ENCODE data around the gene FRMPD3.

FRMPD3 gene

DNA sequence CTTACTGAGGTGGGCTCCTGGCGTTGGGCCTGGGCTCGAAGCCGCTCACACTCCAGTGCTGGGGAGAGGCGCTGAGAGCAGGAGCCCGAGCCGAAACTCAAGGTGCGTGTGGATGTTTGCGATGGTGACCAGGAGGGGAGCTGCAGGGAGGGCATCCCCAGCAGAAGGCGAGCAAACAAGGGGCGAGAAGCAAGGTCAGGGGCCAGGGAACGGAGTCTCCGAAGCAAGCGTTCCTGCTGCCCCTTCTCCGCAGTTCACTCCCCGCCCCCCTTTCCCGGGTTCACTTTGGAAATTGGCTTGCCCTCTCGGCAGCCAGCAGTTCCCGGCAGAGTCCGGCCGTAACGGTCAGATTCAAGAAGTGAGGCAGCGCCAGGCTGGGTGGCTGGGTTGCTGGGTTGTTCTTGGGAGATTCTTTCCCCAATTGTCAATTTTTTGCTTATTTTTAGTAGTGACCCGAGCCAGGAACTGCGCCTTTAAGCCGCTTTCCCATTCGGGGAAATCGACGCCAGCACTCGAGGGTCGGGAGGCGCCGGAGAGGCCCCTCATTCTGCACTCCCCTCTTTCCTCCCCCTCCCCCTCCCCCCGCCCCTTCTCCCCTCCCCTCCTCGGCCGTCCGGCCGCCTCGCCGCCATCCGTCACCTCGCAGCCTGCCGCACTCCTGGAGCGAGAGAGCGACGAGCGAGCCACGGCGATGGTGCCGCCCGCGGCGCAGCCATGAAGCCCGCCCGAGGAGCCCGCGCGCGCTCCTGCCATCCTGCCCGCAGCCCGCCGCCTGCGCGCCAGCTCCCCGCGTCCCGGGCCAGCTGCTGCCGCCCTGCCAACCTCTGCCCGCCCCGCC, at the start of gene FRMPD3:
FRMPD3 (plus strand) TSS at position 655 of the 838 bp plus-strand sequence. CDS start 76,937 bp downstream, outside the sequence.
- no CpG with 5 or more reads among the region's 69 CpGs for WGBS (ENCODE audit: insufficient coverage, insufficient read length)
- DNase-seq (ENCODE audit: low read depth, low spot score), result no peak
- Histone ChIP-seq H3K27ac (ENCODE audit: low read length) (no peak within 1 kb of the TSS), H3K27me3 (ENCODE audit: control insufficient read depth, insufficient read depth, low read length) (peaks cover 6% of the 10 kb centered on the region), H3K9me3 (ENCODE audit: control insufficient read depth, insufficient read depth, low read length) (no peaks in the 10 kb centered on the region), H3K4me3 (ENCODE audit: low read length) (peak within 1 kb of the TSS; percentile 38; the same call in 1 of the 2 replicates), H3K36me3 (ENCODE audit: control insufficient read depth, insufficient read depth, low read length) (no peaks in the 10 kb centered on the region), H3K4me1 (ENCODE audit: control insufficient read depth, insufficient read depth, low read length) (peaks cover 7% of the 10 kb centered on the region; the same call in 1 of the 2 replicates)

- Histone ChIP-seq H3K4me1 (ENCODE audit: control insufficient read depth, insufficient read depth, low read length) (no peaks in the 10 kb centered on the region), H3K36me3 (ENCODE audit: control insufficient read depth, insufficient read depth, low read length) (no peaks in the 10 kb centered on the region), H3K27me3 (ENCODE audit: control insufficient read depth, insufficient read depth, low read length) (no peaks in the 10 kb centered on the region), H3K4me3 (ENCODE audit: low read length) (no peak overlapping the region), H3K27ac (ENCODE audit: low read length) (no peak overlapping the region), H3K9me3 (ENCODE audit: control insufficient read depth, insufficient read depth, low read length) (no peaks in the 10 kb centered on the region)
- no CpG with 5 or more reads among the region's 2 CpGs for WGBS (ENCODE audit: insufficient coverage, insufficient read length)
- DNase-seq (ENCODE audit: low read depth, low spot score), result no peak
Observed at GRCh38 chrX:107420571-107420970, 28.9 kb upstream of the FRMPD3 start.

- Histone ChIP-seq H3K36me3 (ENCODE audit: control insufficient read depth, insufficient read depth, low read length) (no peaks in the 10 kb centered on the region), H3K27ac (ENCODE audit: low read length) (no peak overlapping the region), H3K4me1 (ENCODE audit: control insufficient read depth, insufficient read depth, low read length) (no peaks in the 10 kb centered on the region), H3K27me3 (ENCODE audit: control insufficient read depth, insufficient read depth, low read length) (no peaks in the 10 kb centered on the region), H3K4me3 (ENCODE audit: low read length) (no peak overlapping the region), H3K9me3 (ENCODE audit: control insufficient read depth, insufficient read depth, low read length) (no peaks in the 10 kb centered on the region)
- WGBS (ENCODE audit: insufficient coverage, insufficient read length), result no CpG with 5 or more reads among the region's 3 CpGs
- no peak for DNase-seq (ENCODE audit: low read depth, low spot score)
Observed at GRCh38 chrX:107421337-107421861, 28.1 kb upstream of the FRMPD3 start.

GRCh38 chrX:107429090-107429489, 20.4 kb upstream of the FRMPD3 start:
- H3K9me3 ChIP-seq (ENCODE audit: control insufficient read depth, insufficient read depth, low read length), result no peaks in the 10 kb centered on the region
- WGBS (ENCODE audit: insufficient coverage, insufficient read length), result no CpG with 5 or more reads among the region's 6 CpGs
- H3K27ac ChIP-seq (ENCODE audit: low read length), result no peak overlapping the region
- no peaks in the 10 kb centered on the region for H3K36me3 ChIP-seq (ENCODE audit: control insufficient read depth, insufficient read depth, low read length)
- H3K27me3 ChIP-seq (ENCODE audit: control insufficient read depth, insufficient read depth, low read length), result no peaks in the 10 kb centered on the region
- no peak for DNase-seq (ENCODE audit: low read depth, low spot score)
- H3K4me1 ChIP-seq (ENCODE audit: control insufficient read depth, insufficient read depth, low read length), result no peaks in the 10 kb centered on the region
- H3K4me3 ChIP-seq (ENCODE audit: low read length), result no peak overlapping the region

DNA sequence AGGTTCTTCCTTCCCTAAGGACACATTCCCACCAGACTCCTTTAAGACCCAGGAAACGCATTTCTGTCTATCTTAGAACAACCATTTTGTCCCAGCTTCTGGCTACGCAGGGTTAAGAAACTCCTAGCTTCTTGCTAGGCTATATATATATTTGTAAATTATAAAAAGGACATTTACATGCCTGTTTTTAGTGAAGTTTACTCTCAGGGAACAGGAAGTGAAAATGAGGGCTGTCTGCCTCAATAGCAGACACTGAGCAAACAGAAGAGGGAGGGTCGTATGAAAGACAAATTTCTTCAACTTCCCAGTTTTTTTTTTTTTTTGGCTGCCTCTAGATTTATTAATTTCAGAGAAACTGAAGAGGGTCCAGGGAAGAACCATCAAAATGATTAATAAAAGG, 9.3 kb upstream of the FRMPD3 start:
- H3K4me3 ChIP-seq (ENCODE audit: low read length), result no peak overlapping the region
- H3K9me3 ChIP-seq (ENCODE audit: control insufficient read depth, insufficient read depth, low read length), result no peaks in the 10 kb centered on the region
- H3K36me3 ChIP-seq (ENCODE audit: control insufficient read depth, insufficient read depth, low read length), result no peaks in the 10 kb centered on the region
- DNase-seq (ENCODE audit: low read depth, low spot score), result no peak
- no peak overlapping the region for H3K27ac ChIP-seq (ENCODE audit: low read length)
- 0 out of 2 replicates have a peak, but pooled peaks cover 1% of the 10 kb centered on the region for H3K4me1 ChIP-seq (ENCODE audit: control insufficient read depth, insufficient read depth, low read length)
- no CpG with 5 or more reads among the region's 3 CpGs for WGBS (ENCODE audit: insufficient coverage, insufficient read length)
- no peaks in the 10 kb centered on the region for H3K27me3 ChIP-seq (ENCODE audit: control insufficient read depth, insufficient read depth, low read length)

DNA sequence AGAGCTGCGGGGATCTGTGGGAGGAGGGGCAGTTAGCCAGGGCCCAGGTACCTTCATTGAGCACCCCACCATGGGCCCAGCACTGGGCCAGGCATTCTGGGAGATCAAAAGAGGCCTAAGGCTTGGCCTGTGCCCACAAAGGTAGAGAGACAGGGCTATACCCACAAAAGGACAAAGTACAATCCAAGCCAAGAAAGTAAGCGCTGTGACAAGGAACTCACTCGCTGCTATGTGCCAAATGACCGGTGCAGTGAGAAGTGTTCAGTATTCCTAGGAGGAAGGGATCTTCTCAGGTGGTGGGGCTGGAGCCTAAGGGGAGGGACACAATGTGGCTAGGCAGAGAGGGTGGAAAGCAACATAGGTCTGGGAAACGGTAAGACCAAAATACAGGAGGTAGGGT, 8.8 kb upstream of the FRMPD3 start:
- H3K9me3 ChIP-seq (ENCODE audit: control insufficient read depth, insufficient read depth, low read length), result no peaks in the 10 kb centered on the region
- H3K4me1 ChIP-seq (ENCODE audit: control insufficient read depth, insufficient read depth, low read length), result 0 out of 2 replicates have a peak, but pooled peaks cover 1% of the 10 kb centered on the region
- no peak overlapping the region for H3K27ac ChIP-seq (ENCODE audit: low read length)
- H3K27me3 ChIP-seq (ENCODE audit: control insufficient read depth, insufficient read depth, low read length), result no peaks in the 10 kb centered on the region
- no peak overlapping the region for H3K4me3 ChIP-seq (ENCODE audit: low read length)
- WGBS (ENCODE audit: insufficient coverage, insufficient read length), result no CpG with 5 or more reads among the region's 5 CpGs
- no peak for DNase-seq (ENCODE audit: low read depth, low spot score)
- H3K36me3 ChIP-seq (ENCODE audit: control insufficient read depth, insufficient read depth, low read length), result no peaks in the 10 kb centered on the region

DNA sequence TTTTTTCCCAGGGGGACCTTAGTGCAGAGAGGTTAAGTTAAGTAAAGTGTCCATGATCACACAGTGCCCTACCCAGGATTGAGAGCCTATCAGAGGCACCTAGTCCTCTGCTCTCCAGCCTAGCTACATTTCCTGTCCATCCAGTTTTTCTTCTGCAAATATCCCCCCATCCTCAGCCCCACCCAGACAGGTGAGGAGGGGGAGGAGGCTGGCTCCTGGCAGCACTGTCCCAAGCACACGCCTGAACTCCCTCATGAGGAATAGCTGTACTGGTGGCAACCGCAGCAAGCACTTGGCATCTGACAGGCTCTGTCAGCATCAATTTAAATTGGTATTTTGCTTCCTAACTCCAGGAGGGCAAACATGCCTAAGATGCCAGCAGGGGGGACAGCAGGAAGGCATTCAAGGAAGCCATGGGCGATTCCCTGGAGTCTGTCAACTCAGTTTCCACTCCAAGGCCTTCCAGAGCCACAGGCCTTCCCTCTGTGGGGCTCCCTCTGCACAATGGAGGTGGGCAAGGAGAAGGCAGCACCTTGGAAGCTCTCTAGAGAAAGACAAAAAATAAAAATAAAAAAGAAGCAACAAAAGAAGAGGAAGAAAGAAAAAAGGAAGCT, 6.4 kb upstream of the FRMPD3 start:
- H3K27ac ChIP-seq (ENCODE audit: low read length), result no peak overlapping the region
- no peaks in the 10 kb centered on the region for H3K9me3 ChIP-seq (ENCODE audit: control insufficient read depth, insufficient read depth, low read length)
- H3K4me3 ChIP-seq (ENCODE audit: low read length), result no peak overlapping the region
- no peaks in the 10 kb centered on the region; the same call in 1 of the 2 replicates for H3K27me3 ChIP-seq (ENCODE audit: control insufficient read depth, insufficient read depth, low read length)
- no peaks in the 10 kb centered on the region for H3K36me3 ChIP-seq (ENCODE audit: control insufficient read depth, insufficient read depth, low read length)
- no peak for DNase-seq (ENCODE audit: low read depth, low spot score)
- 0 out of 2 replicates have a peak, but pooled peaks cover 1% of the 10 kb centered on the region for H3K4me1 ChIP-seq (ENCODE audit: control insufficient read depth, insufficient read depth, low read length)
- WGBS (ENCODE audit: insufficient coverage, insufficient read length), result no CpG with 5 or more reads among the region's 3 CpGs

DNA sequence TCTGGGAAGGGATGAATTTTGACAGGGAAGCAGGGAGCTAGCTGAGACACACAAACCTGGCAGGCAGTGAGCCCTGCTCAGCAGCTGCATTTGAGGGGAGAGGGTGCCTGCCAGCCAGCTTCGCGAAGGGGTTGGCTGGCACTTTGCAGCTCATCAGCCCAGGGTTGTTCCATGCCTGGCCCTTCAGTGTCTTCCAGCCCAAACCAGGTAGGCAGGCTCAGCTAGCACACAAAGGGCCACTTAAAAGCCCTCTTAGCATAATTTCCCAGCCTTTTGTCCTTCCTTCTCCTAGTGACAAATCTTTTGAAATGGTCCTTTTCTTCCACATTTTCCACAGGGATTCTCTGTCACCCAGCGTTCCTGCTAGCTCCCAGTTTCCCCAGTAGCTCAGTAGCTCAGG, 4.3 kb upstream of the FRMPD3 start:
- Histone ChIP-seq H3K36me3 (ENCODE audit: control insufficient read depth, insufficient read depth, low read length) (no peaks in the 10 kb centered on the region), H3K27ac (ENCODE audit: low read length) (no peak overlapping the region), H3K27me3 (ENCODE audit: control insufficient read depth, insufficient read depth, low read length) (peaks cover 2% of the 10 kb centered on the region), H3K4me3 (ENCODE audit: low read length) (no peak overlapping the region), H3K4me1 (ENCODE audit: control insufficient read depth, insufficient read depth, low read length) (0 out of 2 replicates have a peak, but pooled peaks cover 1% of the 10 kb centered on the region), H3K9me3 (ENCODE audit: control insufficient read depth, insufficient read depth, low read length) (no peaks in the 10 kb centered on the region)
- WGBS (ENCODE audit: insufficient coverage, insufficient read length), result no CpG with 5 or more reads among the region's 3 CpGs
- no peak for DNase-seq (ENCODE audit: low read depth, low spot score)

- 0 out of 2 replicates have a peak, but pooled peaks cover 1% of the 10 kb centered on the region for H3K4me1 ChIP-seq (ENCODE audit: control insufficient read depth, insufficient read depth, low read length)
- WGBS (ENCODE audit: insufficient coverage, insufficient read length), result no CpG with 5 or more reads among the region's 1 CpG
Observed at GRCh38 chrX:107445631-107446030, 3.8 kb upstream of the FRMPD3 start.

DNA sequence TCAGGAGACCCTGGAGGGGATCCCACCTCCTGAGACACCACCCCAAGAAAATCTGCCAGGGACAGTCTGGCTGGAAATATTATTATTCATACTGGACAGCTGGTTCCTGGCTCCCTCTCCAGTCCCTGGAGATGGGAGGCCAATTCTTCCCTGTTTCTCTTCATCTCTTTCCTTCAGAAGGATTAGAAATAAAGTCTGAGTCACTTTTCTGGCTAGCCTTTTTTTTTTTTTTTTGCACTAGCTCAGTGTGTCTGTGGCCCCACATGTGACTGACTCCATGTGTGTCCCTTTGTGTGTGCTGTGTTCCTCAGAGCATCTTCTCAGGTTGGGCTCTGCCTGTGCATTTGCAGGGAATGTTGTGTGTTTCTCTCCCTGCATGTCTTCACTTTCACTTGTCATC, 1.8 kb upstream of the FRMPD3 start:
- Histone ChIP-seq H3K36me3 (ENCODE audit: control insufficient read depth, insufficient read depth, low read length) (no peaks in the 10 kb centered on the region), H3K27me3 (ENCODE audit: control insufficient read depth, insufficient read depth, low read length) (peaks cover 6% of the 10 kb centered on the region), H3K27ac (ENCODE audit: low read length) (no peak overlapping the region), H3K4me3 (ENCODE audit: low read length) (no peak overlapping the region), H3K4me1 (ENCODE audit: control insufficient read depth, insufficient read depth, low read length) (peaks cover 4% of the 10 kb centered on the region; the same call in 1 of the 2 replicates), H3K9me3 (ENCODE audit: control insufficient read depth, insufficient read depth, low read length) (no peaks in the 10 kb centered on the region)
- DNase-seq (ENCODE audit: low read depth, low spot score), result no peak

More at GRCh38 chrX:107445631-107446030, 3.8 kb upstream of the FRMPD3 start:
- Histone ChIP-seq H3K36me3 (ENCODE audit: control insufficient read depth, insufficient read depth, low read length) (no peaks in the 10 kb centered on the region), H3K9me3 (ENCODE audit: control insufficient read depth, insufficient read depth, low read length) (no peaks in the 10 kb centered on the region), H3K27ac (ENCODE audit: low read length) (no peak overlapping the region), H3K27me3 (ENCODE audit: control insufficient read depth, insufficient read depth, low read length) (peaks cover 3% of the 10 kb centered on the region), H3K4me3 (ENCODE audit: low read length) (no peak overlapping the region)
- DNase-seq (ENCODE audit: low read depth, low spot score), result no peak
